Measurements from ENCODE around the gene BTBD9.

- TF ChIP-seq CTCF (conservative IDR thresholded peaks at IDR 0.05), result no peak
- no peak for TF ChIP-seq EZH2 (IDR thresholded peaks at IDR 0.05; ENCODE audit: low read depth)
Observed at GRCh38 chr6:38169977-38170526, 469.7 kb downstream of the BTBD9 start.

Data from PC-9 (cell line).